ENCODE measurements around the gene BMF.

BMF gene

GRCh38 chr15:40102897-40103858 lies 5.5 kb downstream of the BMF start:
- DNase-seq: no peak

- DNase-seq: no peak
Measured at GRCh38 chr15:40100947-40101905, 7.5 kb downstream of the BMF start.

GRCh38 chr15:40100123-40100946 lies 8.3 kb downstream of the BMF start:
- DNase-seq: no peak

GRCh38 chr15:40098489-40099261 lies 10.0 kb downstream of the BMF start:
- DNase-seq: no peak

GRCh38 chr15:40097968-40098476 lies 10.7 kb downstream of the BMF start:
- DNase-seq: no peak

- no peak for DNase-seq
Measured at GRCh38 chr15:40097096-40097967, 11.3 kb downstream of the BMF start.

GRCh38 chr15:40096094-40096891 lies 12.4 kb downstream of the BMF start:
- DNase-seq: no peak

- DNase-seq: no peak
Measured at GRCh38 chr15:40095371-40096093, 13.1 kb downstream of the BMF start.

- DNase-seq: no peak
Measured at GRCh38 chr15:40094156-40094555, 14.5 kb downstream of the BMF start.

- DNase-seq: no peak
Measured at GRCh38 chr15:40092979-40093869, 15.5 kb downstream of the BMF start.

GRCh38 chr15:40092256-40092978 lies 16.3 kb downstream of the BMF start:
- no peak for DNase-seq

- no peak for DNase-seq
Measured at GRCh38 chr15:40091861-40092255, 16.8 kb downstream of the BMF start.

- DNase-seq: no peak
Measured at GRCh38 chr15:40090774-40091455, 17.8 kb downstream of the BMF start.

- no peak for DNase-seq
Measured at GRCh38 chr15:40088929-40089755, 19.5 kb downstream of the BMF start.
